IMR-90 (cell line): ENCODE results near the gene PNKD. TPM values are rescaled to one million over a fixed set of nuclear protein-coding genes. Genes with fewer than 3 reads are reported as not detected.

Source experiments
- ATAC-seq: fragments of 200-7000 bp; cut with Tn5 transposase; 2 replicates; pipeline ENCODE4 v1.9.1; 2020; ENCODE audit warnings: low read depth, mild to moderate bottlenecking, moderate library complexity
- BruUV-seq: library from RNA; stranded (reverse); fragments of 400-500 nt; replicated peaks from 2 replicates; lab custom pipeline; 2021; lab: Mats Ljungman, UMichigan
- CTCF ChIA-PET: fragments of 300-600 bp; formaldehyde crosslinking; extraction: SDS; loops from one replicate; lab custom pipeline; 2021; ENCODE audit warnings: antibody characterized with exemption; lab: Yijun Ruan, JAX
- POLR2A ChIA-PET: fragments of 300-600 bp; sonication (Branson Sonifier 250); formaldehyde crosslinking; loops from one replicate; lab custom pipeline; 2022; ENCODE audit warnings: antibody characterized with exemption; ENCODE audit not compliant: unreplicated experiment; lab: Charles Lee
- DNase-seq: peaks from one replicate; pipeline ENCODE4 v3.0.0; 2013
- H2AFZ ChIP-seq: replicated peaks from 2 replicates; pipeline ENCODE3; 2013; ENCODE audit warnings: low read length, mild to moderate bottlenecking; ENCODE audit not compliant: poor library complexity
- H2AK5ac ChIP-seq: 2 replicates; pipeline ENCODE4 v1.6.1; 2013; ENCODE audit warnings: low read depth, low read length, inconsistent platforms
- H2AK9ac ChIP-seq: replicated peaks from 2 replicates; pipeline ENCODE3; 2013; ENCODE audit warnings: mild to moderate bottlenecking, low read depth, low read length, moderate library complexity; ENCODE audit not compliant: poor library complexity
- H2BK120ac ChIP-seq: 2 replicates; pipeline ENCODE4 v1.6.1; 2013; ENCODE audit warnings: low read depth, low read length, inconsistent platforms
- H2BK15ac ChIP-seq: 3 replicates; pipeline ENCODE4 v1.6.1; 2013; ENCODE audit warnings: low read depth, low read length, inconsistent platforms
- H2BK20ac ChIP-seq: 2 replicates; pipeline ENCODE4 v1.6.1; 2013; ENCODE audit warnings: low read depth, mild to moderate bottlenecking, inconsistent platforms, low read length, moderate library complexity
- H2BK5ac ChIP-seq: 2 replicates; pipeline ENCODE4 v1.6.1; 2013; ENCODE audit warnings: mild to moderate bottlenecking, low read depth, low read length, inconsistent platforms; ENCODE audit not compliant: poor library complexity, severe bottlenecking
- H3K14ac ChIP-seq: replicated peaks from 2 replicates; pipeline ENCODE4 v1.6.1; 2013; ENCODE audit warnings: low read depth, low read length, inconsistent platforms
- H3K18ac ChIP-seq: 2 replicates; pipeline ENCODE4 v1.6.1; 2013; ENCODE audit warnings: low read depth, low read length, control low read depth
- H3K23ac ChIP-seq: 2 replicates; pipeline ENCODE4 v1.6.1; 2013; ENCODE audit warnings: low read depth, low read length, inconsistent platforms
- H3K27ac ChIP-seq: 2 replicates; pipeline ENCODE4 v1.5.1; 2013; ENCODE audit warnings: mild to moderate bottlenecking, control low read depth, low read length; ENCODE audit not compliant: insufficient read depth
- H3K27me3 ChIP-seq: 2 replicates; pipeline ENCODE4 v1.6.1; 2013; ENCODE audit warnings: low read length; ENCODE audit not compliant: control insufficient read depth, insufficient read depth
- H3K36me3 ChIP-seq: 2 replicates; pipeline ENCODE4 v1.6.1; 2013; ENCODE audit warnings: low read length, mixed read lengths; ENCODE audit not compliant: control insufficient read depth, insufficient read depth
- H3K4ac ChIP-seq: 2 replicates; pipeline ENCODE4 v1.6.1; 2013; ENCODE audit warnings: low read depth, low read length, inconsistent platforms
- H3K4me1 ChIP-seq: 2 replicates; pipeline ENCODE4 v1.6.1; 2013; ENCODE audit warnings: low read length, mixed read lengths; ENCODE audit not compliant: control insufficient read depth, insufficient read depth
- H3K4me2 ChIP-seq: 2 replicates; pipeline ENCODE4 v1.6.1; 2013; ENCODE audit warnings: low read depth, mild to moderate bottlenecking, control low read depth, low read length, moderate library complexity
- H3K4me3 ChIP-seq: 2 replicates; pipeline ENCODE4 v1.5.1; 2013; ENCODE audit warnings: low read depth, mild to moderate bottlenecking, control low read depth, low read length, moderate library complexity; ENCODE audit not compliant: insufficient read depth
- H3K56ac ChIP-seq: 2 replicates; pipeline ENCODE4 v1.6.1; 2013; ENCODE audit warnings: low read length, inconsistent platforms; ENCODE audit not compliant: insufficient read depth; ENCODE audit errors: extremely low read depth
- H3K79me1 ChIP-seq, 2 experiments: 2 replicates each; pipeline ENCODE4 v1.6.1; 2013; ENCODE audit warnings: low read length in 2 of 2, inconsistent platforms in 1 of 2, low read depth in 1 of 2
- H3K9ac ChIP-seq: 2 replicates; pipeline ENCODE4 v1.6.1; 2013; ENCODE audit warnings: low read depth, low read length, control low read depth
- H3K9me1 ChIP-seq: 2 replicates; pipeline ENCODE4 v1.6.1; 2013; ENCODE audit warnings: low read length, inconsistent platforms; ENCODE audit not compliant: insufficient read depth
- H3K9me3 ChIP-seq: 2 replicates; pipeline ENCODE4 v1.6.1; 2013; ENCODE audit warnings: low read length; ENCODE audit not compliant: control insufficient read depth, insufficient read depth
- H4K20me1 ChIP-seq: 2 replicates; pipeline ENCODE4 v1.6.1; 2013; ENCODE audit warnings: low read length, inconsistent platforms; ENCODE audit not compliant: insufficient read depth
- H4K5ac ChIP-seq: 2 replicates; pipeline ENCODE4 v1.6.1; 2013; ENCODE audit warnings: mild to moderate bottlenecking, low read depth, low read length, control low read depth
- H4K8ac ChIP-seq, 2 experiments: 2 replicates each; pipeline ENCODE4 v1.6.1; 2013; ENCODE audit warnings: low read depth in 2 of 2, low read length in 2 of 2, control low read depth in 1 of 2, inconsistent platforms in 1 of 2
- H4K91ac ChIP-seq: 2 replicates; pipeline ENCODE4 v1.6.1; 2013; ENCODE audit warnings: low read depth, low read length, inconsistent platforms; ENCODE audit not compliant: insufficient read depth
- BHLHE40 ChIP-seq: fragments of 150-350 bp; IDR thresholded peaks from 2 replicates; pipeline ENCODE4 v1.6.1; 2016; ENCODE audit warnings: mild to moderate bottlenecking, low read depth, low read length
- CEBPB ChIP-seq: IDR thresholded peaks from 2 replicates; pipeline ENCODE4 v1.6.1; 2012; ENCODE audit warnings: low read depth, low read length, improper control_type of control experiment
- CHD1 ChIP-seq: IDR thresholded peaks from 2 replicates; pipeline ENCODE4 v1.6.1; 2012; ENCODE audit warnings: low read depth, low read length, improper control_type of control experiment
- FOS ChIP-seq: fragments of 150-350 bp; IDR thresholded peaks from 2 replicates; pipeline ENCODE4 v1.6.1; 2016; ENCODE audit warnings: low read depth, low read length
- MAFK ChIP-seq: IDR thresholded peaks from 2 replicates; pipeline ENCODE4 v1.6.1; 2012; ENCODE audit warnings: low read depth, low read length, improper control_type of control experiment
- MAZ ChIP-seq: IDR thresholded peaks from 2 replicates; pipeline ENCODE4 v1.6.1; 2012; ENCODE audit warnings: low read depth, mild to moderate bottlenecking, low read length, improper control_type of control experiment, moderate library complexity, borderline replicate concordance
- MXI1 ChIP-seq: IDR thresholded peaks from 2 replicates; pipeline ENCODE4 v1.6.1; 2012; ENCODE audit warnings: low read depth, mild to moderate bottlenecking, low read length, moderate library complexity, borderline replicate concordance
- NFE2L2 ChIP-seq: fragments of 150-350 bp; IDR thresholded peaks from 2 replicates; pipeline ENCODE4 v1.6.1; 2016; ENCODE audit warnings: low read depth, mild to moderate bottlenecking, low read length
- RAD21 ChIP-seq: IDR thresholded peaks from 2 replicates; pipeline ENCODE4 v1.6.1; 2012; ENCODE audit warnings: low read length, improper control_type of control experiment
- RCOR1 ChIP-seq: IDR thresholded peaks from 2 replicates; pipeline ENCODE4 v1.6.1; 2012; ENCODE audit warnings: mild to moderate bottlenecking, low read length, improper control_type of control experiment; ENCODE audit not compliant: insufficient replicate concordance
- RFX5 ChIP-seq: IDR thresholded peaks from 2 replicates; pipeline ENCODE4 v1.8.0; 2012; ENCODE audit warnings: low read depth, mild to moderate bottlenecking, low read length, moderate library complexity
- WGBS, 2 experiments: methylation state at CpG; one replicate each; pipeline versions ENCODE4 v1.1.5 to v1.1.7; 2013; ENCODE audit warnings: missing lambda C conversion rate in 2 of 2; ENCODE audit not compliant: insufficient read length in 1 of 2; ENCODE audit errors: extremely low coverage in 2 of 2; 5-methylcytosine and 5-hydroxymethylcytosine counted together
- dilution Hi-C: fragments of 300-500 bp; cut with HindIII; formaldehyde crosslinking; loops from one replicate; pipeline ENCODE4 v1.14.3; 2018; ENCODE audit warnings: low sequenced_read_pairs; ENCODE audit not compliant: unreplicated experiment
- in situ Hi-C: fragments of 300-500 bp; cut with MboI; formaldehyde crosslinking; loops from 3 replicates; pipeline ENCODE4 v1.14.3; 2019; ENCODE audit warnings: low sequenced_read_pairs, inconsistent platforms, mixed read lengths
- intact Hi-C: fragments of 100-400 bp; cut with micrococcal nuclease; formaldehyde crosslinking; loops from 2 replicates; pipeline ENCODE4 v1.10.0; 2022
- polyA plus RNA-seq, 3 experiments: library from polyadenylated mRNA; depleted of rRNA; stranded (reverse); fragments of >200 nt; gene quantifications; 2 replicates each; pipeline ENCODE4 v1.2.3, GENCODE V29; 2012; ENCODE audit warnings: low replicate concordance in 1 of 3
- total RNA-seq: library from RNA; depleted of rRNA; stranded (reverse); fragments of >200 nt; gene quantifications from 2 replicates; pipeline ENCODE4 v1.2.3, GENCODE V29; 2012
- TF ChIP-seq, protein P1 (sequence below): conservative IDR thresholded peaks from 2 replicates; pipeline ENCODE4 v1.5.1; 2012; ENCODE audit warnings: mild to moderate bottlenecking, low read depth, low read length, improper control_type of control experiment
- TF ChIP-seq, protein P2 (sequence below): fragments of 150-350 bp; IDR thresholded peaks from 2 replicates; pipeline ENCODE4 v1.6.1; 2017; ENCODE audit warnings: mild to moderate bottlenecking, antibody characterized with exemption, low read length, low read depth
- TF ChIP-seq, protein P3 (sequence below): fragments of 150-350 bp; IDR thresholded peaks from 2 replicates; pipeline ENCODE4 v1.6.1; 2016; ENCODE audit warnings: low read depth, mild to moderate bottlenecking, low read length, moderate library complexity, borderline replicate concordance

PNKD gene
- total and polyA plus RNA-seq, 2 of the 4 experiments (the other 2 are of a cell fraction): 19.2 to 68.5 TPM

DNA sequence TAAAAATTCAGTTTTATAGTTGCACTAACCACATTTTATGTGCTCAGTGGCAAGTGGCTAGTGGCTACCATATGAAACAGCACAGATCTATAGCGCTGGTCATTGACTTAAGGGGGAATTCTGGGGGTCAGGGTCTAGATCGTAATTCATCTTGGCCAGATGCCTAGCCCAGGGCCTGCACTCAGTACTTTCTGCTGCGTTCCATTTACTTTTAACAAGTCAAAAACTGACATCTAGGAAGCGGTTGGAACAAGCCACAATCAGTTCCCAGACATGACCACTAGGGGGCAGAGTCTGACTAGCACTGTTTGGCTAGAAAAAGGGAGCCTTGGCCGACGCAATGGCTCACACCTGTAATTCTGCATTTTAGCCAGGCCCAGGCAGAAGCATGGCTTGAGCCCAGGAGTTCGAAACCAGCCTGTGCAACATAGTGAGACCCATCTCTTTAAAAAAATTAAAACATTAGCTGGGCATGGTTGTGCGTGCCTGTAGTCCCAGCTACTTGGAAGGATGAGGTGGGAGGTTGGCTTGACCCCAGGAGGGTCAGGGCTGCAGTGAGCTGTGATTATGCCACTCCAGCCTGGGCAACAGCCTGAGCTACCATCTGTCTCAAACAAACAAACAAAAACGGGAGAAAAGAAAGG lies 31.0 kb downstream of the PNKD start:
- no peak overlapping the region for H3K4me3 ChIP-seq
- H4K5ac ChIP-seq: no peak overlapping the region
- no peaks in the 10 kb centered on the region for H3K79me1 ChIP-seq
- in situ Hi-C loops (loop anchor here (10.0 kb wide), 1 partner anchor 164 kb away; no protein-coding TSS in a partner anchor), intact Hi-C loops (loop anchor here (1.0 kb wide), 3 partner anchors 55 to 165 kb away; partner anchors contain the start of gene CATIP), dilution Hi-C loops (no loop called here)
- no peak overlapping the region for H2AK5ac ChIP-seq
- H2AK9ac ChIP-seq: peak overlapping the region; percentile 7
- no TSS peak for BruUV-seq
- H3K4ac ChIP-seq: no peak overlapping the region
- H2BK5ac ChIP-seq: no peak overlapping the region
- no peak overlapping the region for H2BK20ac ChIP-seq
- no peaks in the 10 kb centered on the region for H3K9me3 ChIP-seq
- no peak overlapping the region for H3K9ac ChIP-seq
- H3K23ac ChIP-seq: no peak overlapping the region
- CTCF ChIA-PET: interaction anchor here (0.7 to 1.0 kb wide), 2 partner anchors 14 to 57 kb away, joined by 3 read pairs; no protein-coding TSS in a partner anchor
- H3K4me2 ChIP-seq: no peak overlapping the region
- peak overlapping the region in 1 of 2 experiments; percentile 74; a peak in 1 of 4 replicates for H4K8ac ChIP-seq
- POLR2A ChIA-PET: no interaction called here
- H4K20me1 ChIP-seq: no peaks in the 10 kb centered on the region
- H3K18ac ChIP-seq: no peak overlapping the region
- H3K27me3 ChIP-seq: no peaks in the 10 kb centered on the region
- WGBS, 2 experiments: 0% methylated on average over 2 of the region's 9 CpGs; no CpG with 5 or more reads in 1 of the 2 experiments
- peak; percentile 93 for ATAC-seq
- H2BK15ac ChIP-seq: no peak overlapping the region
- H4K91ac ChIP-seq: no peak overlapping the region
- peak overlapping the region; percentile 91 for H2AFZ ChIP-seq
- no peaks in the 10 kb centered on the region for H3K36me3 ChIP-seq
- peaks cover 5% of the 10 kb centered on the region for H3K9me1 ChIP-seq
- no peak overlapping the region for H2BK120ac ChIP-seq
- no peak overlapping the region for H3K14ac ChIP-seq
- H3K56ac ChIP-seq: no peak overlapping the region
- H3K4me1 ChIP-seq: peaks cover 4% of the 10 kb centered on the region; the same call in 1 of the 2 replicates
- peak; percentile 82 for DNase-seq
- no peak overlapping the region for H3K27ac ChIP-seq
- no peak for TF ChIP-seq BHLHE40
- peak; percentile 96 for TF ChIP-seq RAD21
- TF ChIP-seq, protein P1, sequence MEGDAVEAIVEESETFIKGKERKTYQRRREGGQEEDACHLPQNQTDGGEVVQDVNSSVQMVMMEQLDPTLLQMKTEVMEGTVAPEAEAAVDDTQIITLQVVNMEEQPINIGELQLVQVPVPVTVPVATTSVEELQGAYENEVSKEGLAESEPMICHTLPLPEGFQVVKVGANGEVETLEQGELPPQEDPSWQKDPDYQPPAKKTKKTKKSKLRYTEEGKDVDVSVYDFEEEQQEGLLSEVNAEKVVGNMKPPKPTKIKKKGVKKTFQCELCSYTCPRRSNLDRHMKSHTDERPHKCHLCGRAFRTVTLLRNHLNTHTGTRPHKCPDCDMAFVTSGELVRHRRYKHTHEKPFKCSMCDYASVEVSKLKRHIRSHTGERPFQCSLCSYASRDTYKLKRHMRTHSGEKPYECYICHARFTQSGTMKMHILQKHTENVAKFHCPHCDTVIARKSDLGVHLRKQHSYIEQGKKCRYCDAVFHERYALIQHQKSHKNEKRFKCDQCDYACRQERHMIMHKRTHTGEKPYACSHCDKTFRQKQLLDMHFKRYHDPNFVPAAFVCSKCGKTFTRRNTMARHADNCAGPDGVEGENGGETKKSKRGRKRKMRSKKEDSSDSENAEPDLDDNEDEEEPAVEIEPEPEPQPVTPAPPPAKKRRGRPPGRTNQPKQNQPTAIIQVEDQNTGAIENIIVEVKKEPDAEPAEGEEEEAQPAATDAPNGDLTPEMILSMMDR: peak; percentile 93
- 0 out of 2 replicates have a peak, but pooled peaks have one; percentile 1 for TF ChIP-seq MAZ
- TF ChIP-seq CHD1: no peak
- no peak for TF ChIP-seq MXI1
- TF ChIP-seq RCOR1: no peak
- TF ChIP-seq, protein P2, sequence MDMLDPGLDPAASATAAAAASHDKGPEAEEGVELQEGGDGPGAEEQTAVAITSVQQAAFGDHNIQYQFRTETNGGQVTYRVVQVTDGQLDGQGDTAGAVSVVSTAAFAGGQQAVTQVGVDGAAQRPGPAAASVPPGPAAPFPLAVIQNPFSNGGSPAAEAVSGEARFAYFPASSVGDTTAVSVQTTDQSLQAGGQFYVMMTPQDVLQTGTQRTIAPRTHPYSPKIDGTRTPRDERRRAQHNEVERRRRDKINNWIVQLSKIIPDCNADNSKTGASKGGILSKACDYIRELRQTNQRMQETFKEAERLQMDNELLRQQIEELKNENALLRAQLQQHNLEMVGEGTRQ: no peak
- no peak for TF ChIP-seq RFX5
- TF ChIP-seq FOS: no peak
- no peak for TF ChIP-seq MAFK
- no peak for TF ChIP-seq CEBPB
- TF ChIP-seq NFE2L2: no peak
- TF ChIP-seq, protein P3, sequence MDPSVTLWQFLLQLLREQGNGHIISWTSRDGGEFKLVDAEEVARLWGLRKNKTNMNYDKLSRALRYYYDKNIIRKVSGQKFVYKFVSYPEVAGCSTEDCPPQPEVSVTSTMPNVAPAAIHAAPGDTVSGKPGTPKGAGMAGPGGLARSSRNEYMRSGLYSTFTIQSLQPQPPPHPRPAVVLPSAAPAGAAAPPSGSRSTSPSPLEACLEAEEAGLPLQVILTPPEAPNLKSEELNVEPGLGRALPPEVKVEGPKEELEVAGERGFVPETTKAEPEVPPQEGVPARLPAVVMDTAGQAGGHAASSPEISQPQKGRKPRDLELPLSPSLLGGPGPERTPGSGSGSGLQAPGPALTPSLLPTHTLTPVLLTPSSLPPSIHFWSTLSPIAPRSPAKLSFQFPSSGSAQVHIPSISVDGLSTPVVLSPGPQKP: no peak
